GM18519 (cell line): ENCODE data around the gene PCDH9.
"Not testable (repeated sequence)": the region's sequence is repeated elsewhere in the genome, so short reads cannot be mapped to it uniquely, and the experiment has no call there.

ENCODE experiments used
- ATAC-seq: cut with Tn5 transposase; IDR thresholded peaks from one replicate; pipeline ENCODE4 v1.9.1; 2021; ENCODE audit warnings: mild to moderate bottlenecking, moderate library complexity; ENCODE audit not compliant: unreplicated experiment, low FRiP score

The PCDH9 gene

DNA sequence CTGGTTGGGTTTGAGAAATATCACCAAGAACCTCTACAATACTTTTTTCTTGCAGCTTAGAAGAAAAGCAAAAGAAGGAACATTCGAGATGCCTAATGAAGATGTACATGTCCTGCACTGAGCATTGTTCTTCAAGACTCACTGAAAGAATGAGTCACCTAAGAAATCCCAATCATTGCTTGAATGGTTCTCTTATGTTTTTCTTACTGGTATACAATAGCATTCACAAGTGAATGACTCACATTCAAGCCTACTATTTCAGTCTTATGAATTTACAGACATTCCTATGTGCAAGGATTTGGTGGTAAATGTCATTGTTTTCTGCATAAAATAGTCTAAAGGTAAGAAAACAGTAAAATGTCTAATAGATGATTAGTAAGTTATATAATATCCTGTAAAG, 594.6 kb downstream of the PCDH9 start:
- ATAC-seq = no peak

DNA sequence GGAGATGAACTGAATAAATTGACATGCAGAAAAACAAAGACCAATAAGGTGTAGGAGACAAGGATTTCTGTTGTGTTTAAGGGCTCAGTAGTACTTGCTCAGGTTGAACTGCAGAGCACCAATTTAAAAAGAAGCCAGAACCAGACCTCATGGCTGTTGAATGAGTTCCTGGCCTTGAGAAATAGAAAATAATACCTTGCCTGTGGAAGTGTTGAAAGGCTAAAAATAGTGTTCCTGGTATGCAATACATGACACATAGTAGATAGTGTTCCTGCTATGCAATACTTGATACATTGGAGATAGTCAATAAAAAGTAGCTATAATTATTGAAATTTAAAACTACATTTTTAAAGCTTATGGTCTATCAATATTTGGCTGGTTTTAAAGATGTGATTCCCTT, 595.8 kb downstream of the PCDH9 start:
- no peak for ATAC-seq

DNA sequence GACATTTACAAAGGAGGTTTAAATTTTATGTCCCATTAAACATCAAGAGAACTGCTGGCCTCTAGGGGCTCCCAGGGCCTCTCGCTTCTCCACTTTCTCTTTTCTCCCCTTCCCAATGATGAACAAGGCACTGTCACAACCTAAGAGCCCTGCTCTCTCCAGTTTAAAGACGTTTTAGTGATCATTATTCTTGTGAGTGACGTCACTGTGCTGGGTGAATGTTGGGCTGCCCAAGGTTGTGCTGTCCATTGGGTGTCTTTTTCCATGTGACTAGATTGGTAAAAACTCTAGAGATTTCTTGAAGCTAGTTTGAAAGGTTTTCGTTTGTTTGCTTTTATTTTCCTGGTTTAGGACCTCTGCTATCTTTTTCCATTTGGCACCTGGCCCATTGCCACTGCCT, 602.6 kb downstream of the PCDH9 start:
- ATAC-seq = no peak

GRCh38 chr13:66624302-66624701, 605.8 kb downstream of the PCDH9 start:
- no peak for ATAC-seq

DNA sequence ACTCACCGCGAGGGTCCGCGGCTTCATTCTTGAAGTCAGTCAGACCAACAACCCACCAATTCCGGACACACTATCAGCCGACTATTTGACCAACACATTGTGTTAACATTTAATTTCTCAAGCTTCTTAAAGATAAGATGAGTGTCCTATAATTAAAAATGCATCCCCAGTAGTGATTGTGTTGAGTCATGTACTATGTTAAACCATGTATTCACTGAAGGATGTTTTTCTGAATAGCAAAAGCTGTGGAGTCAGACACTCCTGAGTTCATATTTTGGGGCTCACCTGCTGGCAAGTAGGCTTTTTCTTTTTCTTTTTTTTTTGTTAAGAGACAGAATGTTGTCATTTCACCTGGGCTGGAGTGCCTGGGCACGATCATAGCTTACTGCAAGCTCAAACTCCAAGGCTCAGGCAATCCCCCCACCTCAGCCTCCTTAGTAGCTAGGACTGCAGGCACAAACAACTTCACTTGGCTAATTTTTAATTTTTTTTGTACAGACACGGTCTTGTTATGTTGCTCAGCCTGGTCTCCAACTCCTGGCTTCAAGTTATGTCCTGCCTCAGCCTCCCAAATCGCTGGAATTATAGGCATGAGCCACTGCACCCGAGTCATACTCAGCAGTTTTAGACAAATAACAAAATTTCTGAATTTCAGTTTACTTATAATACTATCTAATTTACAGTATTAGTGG, 606.9 kb downstream of the PCDH9 start:
- ATAC-seq = no peak

DNA sequence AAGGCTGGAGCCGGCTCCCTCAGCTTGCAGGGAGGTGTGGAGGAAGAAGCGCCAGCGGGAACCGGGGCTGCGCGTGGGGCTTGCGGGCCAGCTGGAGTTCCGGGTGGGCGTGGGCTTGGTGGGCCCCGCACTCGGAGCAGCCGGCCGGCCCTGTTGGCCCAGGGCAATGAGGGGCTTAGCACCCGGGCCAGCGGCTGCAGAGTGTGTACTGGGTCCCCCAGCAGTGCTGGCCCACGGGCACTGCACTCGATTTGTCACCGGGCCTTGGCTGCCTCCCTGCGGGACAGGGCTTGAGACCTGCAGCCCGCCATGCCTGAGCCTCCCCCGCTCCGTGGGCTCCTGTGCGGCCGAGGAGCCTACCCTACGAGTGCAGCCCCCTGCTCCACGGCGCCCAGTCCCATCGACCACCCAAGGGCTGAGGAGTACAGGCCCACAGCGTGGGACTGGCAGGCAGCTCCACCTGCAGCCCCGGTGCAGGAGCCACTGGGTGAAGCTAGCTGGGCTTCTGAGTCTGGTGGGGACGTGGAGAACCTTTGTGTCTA, 608.2 kb downstream of the PCDH9 start:
- not testable (repeated sequence) for ATAC-seq

- ATAC-seq = peak; percentile 46
Observed at GRCh38 chr13:66618702-66619101, 611.4 kb downstream of the PCDH9 start.

GRCh38 chr13:66617786-66618185, 612.4 kb downstream of the PCDH9 start:
- no peak for ATAC-seq

GRCh38 chr13:66612983-66613382, 617.2 kb downstream of the PCDH9 start:
- no peak for ATAC-seq

- no peak for ATAC-seq
Observed at GRCh38 chr13:66586489-66586888, 643.6 kb downstream of the PCDH9 start.

DNA sequence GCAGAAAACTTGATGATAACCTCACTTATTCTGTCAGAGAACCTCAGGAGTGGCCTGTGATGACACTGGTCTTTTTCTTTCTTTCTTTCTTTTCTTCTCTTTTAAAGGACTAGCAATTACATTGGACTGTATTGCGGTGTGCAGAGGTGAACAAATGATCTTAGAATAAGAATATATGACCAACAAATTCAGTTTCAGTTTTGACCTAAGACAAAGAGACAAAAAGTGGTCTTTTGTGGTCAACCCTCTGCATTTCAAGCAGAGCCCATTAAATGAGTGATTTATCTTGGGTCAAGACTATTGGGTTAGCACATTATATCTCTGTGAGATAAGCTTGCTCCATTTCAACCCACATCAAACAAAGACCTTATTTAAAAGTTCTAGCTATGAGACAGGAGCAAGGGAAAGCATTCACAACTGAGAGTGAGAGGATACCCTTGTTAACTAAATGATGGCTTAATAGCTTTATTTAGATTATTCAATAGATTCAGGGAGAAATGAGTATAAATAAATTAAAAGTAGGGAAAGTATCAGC, 644.4 kb downstream of the PCDH9 start:
- ATAC-seq = no peak

DNA sequence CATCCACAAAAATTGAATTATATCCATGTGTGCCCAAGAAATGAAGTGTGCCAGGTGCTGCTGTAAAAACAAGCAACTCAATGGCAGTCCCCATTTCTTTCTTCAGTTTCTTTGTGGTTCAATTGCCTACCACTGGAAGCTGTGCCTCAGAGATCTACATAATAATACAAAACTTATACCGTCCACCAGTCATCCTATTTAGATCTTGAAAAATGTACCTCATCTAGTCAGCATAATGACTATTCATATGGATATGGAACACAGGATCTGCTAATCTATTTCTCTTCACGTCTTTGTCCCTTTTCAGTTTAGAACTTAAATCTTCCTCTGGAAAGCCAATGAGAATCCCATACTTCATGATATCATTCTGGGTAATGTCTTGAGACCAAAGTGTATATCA, 648.5 kb downstream of the PCDH9 start:
- ATAC-seq = no peak

DNA sequence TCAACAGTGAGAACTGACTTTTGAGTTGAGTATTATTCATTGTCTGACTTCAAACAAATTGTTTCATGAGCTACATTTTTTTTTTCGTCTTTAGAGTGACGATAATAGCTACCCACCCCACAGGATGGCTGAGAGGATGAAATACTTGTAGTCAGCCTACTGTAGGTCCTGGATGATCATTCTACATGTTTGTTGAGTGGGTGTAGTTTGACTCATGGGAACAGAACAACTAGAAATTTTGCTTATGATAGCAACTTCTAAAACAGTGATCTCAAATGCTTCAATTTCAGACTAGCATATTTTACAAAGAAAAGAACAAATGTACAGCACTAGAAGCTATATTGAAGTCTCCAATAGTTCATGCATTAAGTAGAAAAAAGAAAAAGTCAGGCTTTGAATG, 651.8 kb downstream of the PCDH9 start:
- no peak for ATAC-seq

DNA sequence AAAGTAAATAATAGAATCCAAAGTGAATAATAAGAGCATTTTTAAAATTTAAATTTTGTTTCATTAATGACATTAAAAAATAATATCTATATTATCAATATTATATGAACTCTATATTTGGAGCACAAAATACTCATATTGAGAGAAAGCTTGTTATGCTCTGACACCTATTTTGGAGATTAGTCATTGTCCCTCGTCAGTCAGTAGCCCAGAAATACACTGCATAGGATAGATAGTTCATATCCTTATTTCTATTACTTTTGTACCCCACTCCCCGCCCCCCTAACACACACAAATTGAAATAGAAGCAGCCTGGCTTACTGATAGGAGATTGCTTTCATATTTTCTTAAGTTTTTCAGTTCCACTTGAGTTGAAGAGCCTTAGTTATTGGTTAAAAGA, 652.8 kb downstream of the PCDH9 start:
- ATAC-seq = no peak

DNA sequence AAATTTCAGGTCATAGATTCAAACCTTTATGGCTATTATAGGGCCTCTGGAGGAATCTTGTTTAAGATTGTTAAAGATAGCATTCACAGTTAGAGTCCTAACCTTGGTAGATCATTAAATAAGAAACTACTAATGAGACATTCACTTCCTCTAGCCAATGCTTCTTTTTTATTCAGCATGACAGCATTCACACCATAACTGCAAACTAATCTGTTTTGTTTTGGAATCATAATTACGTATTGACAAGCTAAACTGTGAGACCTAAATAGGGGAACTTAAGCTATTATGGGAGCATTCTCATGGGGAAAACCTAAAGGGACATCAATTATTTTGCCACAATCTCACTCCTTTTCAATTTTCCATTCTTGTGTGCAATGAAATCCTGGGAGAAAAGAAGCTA, 653.8 kb downstream of the PCDH9 start:
- no peak for ATAC-seq

DNA sequence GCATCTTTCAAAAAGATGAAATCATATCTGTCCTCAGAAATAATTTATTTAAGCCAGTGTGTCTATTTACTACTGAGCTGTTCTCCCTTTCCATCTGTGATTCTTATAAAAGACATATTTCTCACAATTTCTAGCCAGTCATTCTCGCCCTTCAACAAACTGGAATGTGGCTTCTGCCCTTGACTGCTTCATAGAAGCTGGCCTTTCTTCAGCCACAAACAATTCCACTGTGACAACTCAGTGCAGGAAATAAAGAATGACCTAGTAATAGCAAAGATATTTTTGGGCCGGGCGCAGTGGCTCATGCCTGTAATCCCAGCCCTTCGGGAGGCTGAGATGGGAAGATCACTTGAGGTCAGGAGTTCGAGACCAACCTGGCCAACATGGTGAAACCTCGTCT, 655.5 kb downstream of the PCDH9 start:
- ATAC-seq = no peak

DNA sequence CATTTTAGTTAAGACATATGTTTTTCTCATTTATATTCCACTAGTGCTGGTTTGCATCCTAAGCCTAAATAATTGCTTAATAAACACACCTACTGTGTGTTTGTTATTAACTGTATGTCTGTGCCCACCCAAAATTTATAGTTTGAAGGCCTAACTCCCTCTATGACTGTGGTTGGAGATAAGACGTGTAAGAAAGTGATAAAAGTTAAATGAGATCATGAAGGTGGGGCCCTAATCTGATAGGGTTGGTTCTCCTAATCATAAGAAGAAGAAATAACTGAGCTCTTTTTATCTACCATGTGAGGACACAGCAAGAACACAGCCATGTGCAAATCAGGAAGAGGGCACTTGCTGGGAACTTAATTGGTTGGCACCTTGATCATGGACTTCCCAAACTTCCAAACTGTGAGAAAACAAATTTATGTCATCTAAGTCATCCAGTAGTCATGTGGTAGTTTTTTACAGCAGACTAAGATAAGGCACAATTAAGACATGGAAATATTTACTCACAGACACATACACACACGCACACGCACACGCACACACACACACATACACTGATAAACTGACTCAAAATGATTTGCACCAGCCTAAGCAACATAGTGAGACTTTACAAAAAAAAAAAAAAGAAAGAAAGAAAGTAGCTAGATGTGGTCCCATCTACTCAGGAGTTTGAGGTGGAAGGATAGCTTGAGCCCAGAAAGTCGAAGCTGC, 662.1 kb downstream of the PCDH9 start:
- ATAC-seq = no peak

DNA sequence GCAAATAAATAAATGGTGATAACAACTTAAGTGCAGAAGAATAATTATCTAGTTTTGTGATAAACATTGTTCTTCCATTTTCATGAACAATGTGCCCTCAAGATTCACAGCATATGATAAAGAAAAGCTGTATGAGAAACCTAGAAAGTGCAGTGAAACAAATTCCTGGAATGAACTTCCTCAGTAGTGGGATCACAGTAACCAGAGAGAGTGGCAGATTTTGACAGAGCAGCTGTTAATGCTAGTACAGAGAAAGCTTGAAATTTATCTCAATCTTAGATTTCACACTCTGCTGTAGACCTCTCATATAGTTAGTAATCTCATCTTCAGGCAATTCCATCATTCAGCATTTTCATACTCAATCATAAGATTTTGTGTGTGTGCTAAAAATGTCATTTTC, 664.9 kb downstream of the PCDH9 start:
- no peak for ATAC-seq

GRCh38 chr13:66563076-66563475, 667.1 kb downstream of the PCDH9 start:
- ATAC-seq = no peak

DNA sequence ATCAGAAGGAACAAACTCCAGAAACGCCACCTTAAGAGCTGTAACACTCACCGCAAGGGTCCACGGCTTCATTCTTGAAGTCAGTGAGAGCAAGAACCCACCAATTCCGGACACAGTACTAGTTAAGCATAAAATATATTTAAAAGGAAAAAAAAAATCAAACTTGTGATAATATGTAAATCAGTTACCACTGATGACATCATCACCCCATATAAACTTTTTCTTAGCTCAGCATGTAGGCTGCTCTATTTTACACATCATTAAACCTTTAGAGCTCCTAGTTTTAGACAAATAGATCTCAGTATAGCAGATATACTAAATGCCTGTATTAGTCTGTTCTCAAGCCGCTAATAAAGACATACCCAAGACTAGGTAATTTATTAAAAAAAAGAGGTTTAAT, 668.1 kb downstream of the PCDH9 start:
- ATAC-seq = no peak

DNA sequence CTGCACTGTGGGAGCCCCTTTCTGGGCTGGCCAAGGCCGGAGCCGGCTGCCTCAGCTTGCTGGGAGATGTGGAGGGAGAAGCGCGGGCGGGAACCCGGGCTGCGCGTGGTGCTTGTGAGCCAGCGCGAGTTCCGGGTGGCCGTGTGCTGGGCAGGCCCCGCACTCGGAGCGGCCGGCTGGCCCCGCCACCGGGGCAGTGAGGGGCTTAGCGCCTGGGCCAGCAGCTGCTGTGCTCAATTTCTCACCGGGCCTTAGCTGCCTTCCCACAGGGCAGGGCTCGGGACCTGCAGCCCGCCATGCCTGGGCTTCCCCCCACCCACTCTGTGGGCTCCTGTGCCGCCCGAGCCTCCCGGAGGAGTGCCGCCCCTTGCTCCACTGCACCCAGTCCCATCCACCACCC, 669.1 kb downstream of the PCDH9 start:
- ATAC-seq = no peak

DNA sequence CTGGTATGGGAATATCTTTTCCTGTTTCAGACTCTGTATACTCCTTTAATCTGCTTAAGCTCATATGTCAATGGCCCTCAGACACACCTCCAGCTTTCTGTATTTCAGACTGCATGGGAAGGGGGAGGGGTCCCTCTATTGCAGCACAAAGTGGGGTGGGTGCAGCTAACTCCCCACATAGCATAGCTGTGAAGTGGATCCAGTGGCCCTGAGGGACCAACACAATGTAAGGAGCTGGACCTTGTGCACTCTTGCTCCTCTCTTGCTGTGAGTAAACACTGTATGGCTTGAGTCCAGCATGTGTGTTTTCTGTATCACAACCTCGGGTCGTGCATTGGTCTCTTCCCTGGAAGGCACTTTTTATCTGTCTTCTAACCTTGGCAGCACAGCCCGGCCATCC, 669.9 kb downstream of the PCDH9 start:
- no peak for ATAC-seq
